Activated CD4-positive, alpha-beta T cell treated with anti-CD3 and anti-CD28 coated beads, Interleukin-2, amount 50 U/mL, for 1 hour (primary cell): ENCODE results near the gene A4GALT.
"Not testable (repeated sequence)": the region's sequence is repeated elsewhere in the genome, so short reads cannot be mapped to it uniquely, and the experiment has no call there.

Experiments
- DNase-seq: peaks from one replicate; pipeline ENCODE4 v3.0.0-alpha.2; 2020

Gene A4GALT

GRCh38 chr22:42680648-42681047, 40.0 kb downstream of the A4GALT start:
- no peak for DNase-seq

- DNase-seq: no peak
Measured at GRCh38 chr22:42679691-42680090, 41.0 kb downstream of the A4GALT start.

GRCh38 chr22:42678894-42679293, 41.8 kb downstream of the A4GALT start:
- no peak for DNase-seq

DNA sequence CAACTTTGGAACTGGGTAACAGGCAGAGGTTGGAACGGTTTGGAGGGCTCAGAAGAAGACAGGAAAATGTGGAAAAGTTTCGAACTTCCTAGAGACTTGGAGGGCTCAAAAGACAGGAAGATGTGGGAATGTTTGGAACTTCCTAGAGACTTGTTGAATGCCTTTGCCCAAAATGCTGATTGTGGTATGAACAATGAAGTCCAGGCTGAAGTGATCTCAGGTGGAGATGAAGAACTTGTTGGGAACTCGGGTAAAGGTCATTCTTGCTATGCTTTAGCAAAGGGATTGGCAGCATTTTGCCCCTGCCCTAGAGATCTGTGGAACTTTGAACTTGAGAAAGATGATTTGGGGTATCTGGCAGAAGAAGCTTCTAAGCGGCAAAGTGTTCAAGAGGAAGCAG, 42.7 kb downstream of the A4GALT start:
- DNase-seq: not testable (repeated sequence)

- no peak for DNase-seq
Measured at GRCh38 chr22:42676059-42676607, 44.5 kb downstream of the A4GALT start.

- DNase-seq: no peak
Measured at GRCh38 chr22:42673898-42674401, 46.7 kb downstream of the A4GALT start.

DNA sequence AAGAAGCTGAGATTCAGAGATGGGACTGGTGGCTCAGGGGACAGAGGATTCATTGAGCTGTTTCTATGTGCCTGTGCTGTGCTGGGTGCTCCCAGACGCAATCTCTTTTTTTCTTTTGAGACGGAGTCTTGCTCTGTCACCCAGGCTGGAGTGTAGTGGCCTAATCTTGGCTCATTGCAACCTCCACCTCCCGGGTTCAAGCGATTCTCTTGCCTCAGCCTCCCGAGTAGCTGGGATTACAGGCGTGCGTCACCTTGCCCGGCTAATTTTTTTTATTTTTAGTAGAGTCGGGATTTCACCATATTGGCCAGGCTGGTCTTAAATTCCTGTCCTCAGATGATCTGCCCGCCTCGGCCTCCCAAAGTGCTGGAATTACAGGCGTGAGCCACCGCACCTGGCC, 47.6 kb downstream of the A4GALT start:
- DNase-seq: not testable (repeated sequence)

- DNase-seq: no peak
Measured at GRCh38 chr22:42670921-42671709, 49.6 kb downstream of the A4GALT start.

DNA sequence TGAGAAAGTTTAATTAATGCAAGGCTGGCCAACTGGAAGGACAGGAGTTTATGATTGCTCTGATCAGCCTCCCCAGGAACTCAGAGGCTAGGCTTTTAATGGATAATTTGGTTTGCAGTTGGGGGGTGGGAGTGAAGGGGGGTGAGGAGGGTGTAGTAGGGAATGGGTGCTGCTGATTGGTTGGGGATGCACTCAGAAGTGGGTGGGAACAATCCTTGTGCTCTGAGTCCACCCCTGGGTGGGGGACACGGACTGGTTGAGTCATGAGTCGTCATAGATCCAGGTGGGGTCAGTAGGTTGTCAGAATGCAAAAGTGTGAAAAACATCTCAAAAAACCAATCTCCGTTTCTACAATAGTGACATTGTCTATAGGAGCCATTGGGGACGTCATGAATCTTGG, 50.6 kb downstream of the A4GALT start:
- no peak for DNase-seq

- not testable (repeated sequence) for DNase-seq
Measured at GRCh38 chr22:42666393-42666792, 54.3 kb downstream of the A4GALT start.

- DNase-seq: no peak
Measured at GRCh38 chr22:42664976-42665831, 55.5 kb downstream of the A4GALT start.

DNA sequence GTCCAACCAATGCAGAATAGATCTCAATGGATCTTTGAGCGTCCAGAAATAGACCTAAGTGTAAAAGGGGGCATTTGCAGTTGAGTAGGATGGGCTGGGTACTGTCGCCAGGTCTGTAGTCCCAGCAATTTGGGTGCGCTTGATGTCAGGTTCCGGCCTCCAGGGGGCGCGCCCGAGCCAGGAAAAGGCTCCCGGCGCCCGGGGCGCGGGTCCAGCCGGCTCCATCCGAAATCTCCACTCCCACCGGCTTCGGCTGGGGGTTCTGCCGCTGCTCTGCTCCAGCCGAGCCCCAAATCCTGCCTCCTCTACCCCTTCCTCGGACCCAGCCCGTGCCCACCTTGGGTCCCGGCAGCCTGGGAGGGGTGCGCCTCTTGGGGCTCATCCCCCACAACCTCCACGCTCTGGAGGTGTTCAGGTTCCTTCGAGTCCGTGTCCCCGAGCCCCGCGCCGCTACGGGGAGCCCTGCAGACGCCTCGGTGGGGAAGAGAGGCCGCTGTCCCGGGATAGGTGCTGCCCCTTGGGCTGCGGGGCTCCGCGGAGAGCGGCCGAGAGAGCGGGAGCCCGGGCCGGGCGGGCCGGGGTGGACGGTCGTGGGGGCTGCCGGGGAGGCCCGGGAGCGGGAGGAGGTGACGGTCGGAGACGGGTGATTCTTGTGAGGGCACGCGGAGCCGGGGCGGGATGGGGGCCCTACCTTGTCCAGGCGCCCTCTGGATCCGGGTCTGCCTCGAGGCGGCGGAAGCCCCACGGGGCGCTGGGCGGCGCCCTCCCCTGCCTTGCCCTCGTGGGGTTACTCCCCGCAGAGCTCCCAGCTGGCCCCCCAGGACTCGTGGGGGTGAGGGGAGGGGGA, 58.5 kb downstream of the A4GALT start:
- peak; percentile 78 for DNase-seq

DNA sequence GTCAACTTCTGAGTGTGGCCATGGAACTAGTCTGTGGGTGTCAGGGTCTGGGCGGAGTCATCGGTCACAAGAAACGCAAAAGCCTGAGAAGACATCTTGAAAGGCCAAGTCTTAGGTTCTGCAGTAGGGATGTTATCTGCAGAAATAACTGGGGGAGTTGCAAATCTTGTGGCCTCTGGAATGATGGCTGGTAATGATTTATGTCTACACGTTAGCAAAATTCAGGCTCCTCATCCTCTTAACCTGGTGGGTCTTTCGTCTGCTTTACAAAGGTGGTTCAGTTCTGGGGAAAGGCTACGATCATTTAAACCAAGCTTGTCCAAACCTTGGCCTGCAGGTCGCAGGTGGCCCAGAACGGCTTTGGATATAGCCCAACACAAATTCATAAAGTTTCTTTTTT, 64.1 kb downstream of the A4GALT start:
- no peak for DNase-seq

- no peak for DNase-seq
Measured at GRCh38 chr22:42655693-42656092, 65.0 kb downstream of the A4GALT start.

DNA sequence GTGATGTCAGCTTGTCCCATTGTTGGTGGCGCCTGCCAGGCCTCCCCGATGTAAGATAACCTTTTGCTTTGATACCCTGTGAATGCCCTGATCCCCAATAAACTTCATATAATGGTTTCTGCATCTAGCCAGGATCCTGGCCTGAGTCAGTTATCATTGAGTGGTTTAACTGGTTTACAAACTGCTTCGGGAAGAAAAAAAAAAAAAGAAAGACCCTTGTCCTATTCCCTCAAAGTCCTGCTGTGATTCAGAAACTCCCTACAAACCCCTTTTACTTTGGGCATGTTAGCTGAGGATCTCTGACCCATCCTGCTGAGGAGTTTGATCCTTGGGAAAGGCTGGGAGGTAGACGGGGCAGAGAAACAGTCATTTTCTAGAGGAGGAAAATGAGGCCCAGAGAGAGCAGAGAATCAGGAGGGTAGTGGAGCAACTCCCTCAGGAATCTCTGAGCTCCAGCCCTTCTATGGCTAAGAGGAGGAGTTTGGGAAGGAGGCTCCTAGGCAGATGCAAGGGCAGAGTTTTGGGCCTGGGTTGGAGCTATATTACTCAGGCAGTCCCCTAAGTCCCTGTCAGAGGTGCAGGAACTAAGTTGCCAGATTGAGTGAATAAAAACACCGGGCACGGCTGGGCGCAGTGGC, 66.1 kb downstream of the A4GALT start:
- no peak for DNase-seq

DNA sequence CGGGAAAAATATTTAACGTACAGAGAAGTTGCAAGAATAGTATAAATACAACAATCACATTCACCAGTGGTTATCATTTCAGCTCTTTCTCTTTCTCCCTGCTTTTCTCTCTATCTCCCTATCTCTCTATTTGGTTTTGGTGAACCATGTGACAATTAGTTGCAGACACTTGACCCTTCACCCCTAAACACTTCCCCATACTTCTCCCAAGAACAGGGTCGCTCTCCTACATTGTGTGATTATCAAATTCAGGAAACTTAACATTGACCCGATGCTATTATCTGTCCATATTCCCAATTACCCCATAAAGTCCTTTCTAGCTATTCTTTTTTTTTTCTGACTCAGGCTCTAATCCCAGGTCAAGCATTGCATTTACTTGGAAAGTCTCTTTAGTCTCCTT, 66.7 kb downstream of the A4GALT start:
- no peak for DNase-seq

DNA sequence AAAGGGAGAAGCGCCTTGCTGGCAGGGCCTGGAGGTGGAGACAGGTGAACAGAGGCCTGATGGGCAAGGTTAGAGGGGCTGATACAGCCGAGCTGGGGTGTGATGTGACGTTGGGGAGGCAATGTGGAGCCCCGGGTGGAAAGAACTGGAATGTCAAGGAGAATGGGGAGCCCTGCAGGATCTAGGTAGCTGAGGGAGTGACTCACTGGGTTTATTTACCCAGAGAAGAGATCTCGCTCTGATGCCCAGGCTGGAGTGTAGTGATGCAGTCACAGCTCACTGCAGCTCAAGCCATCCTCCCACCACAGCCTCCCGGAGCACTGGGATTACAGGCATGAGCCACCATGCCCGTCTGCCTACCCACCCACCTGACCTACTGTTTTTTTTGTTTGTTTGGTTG, 69.5 kb downstream of the A4GALT start:
- DNase-seq: no peak

DNA sequence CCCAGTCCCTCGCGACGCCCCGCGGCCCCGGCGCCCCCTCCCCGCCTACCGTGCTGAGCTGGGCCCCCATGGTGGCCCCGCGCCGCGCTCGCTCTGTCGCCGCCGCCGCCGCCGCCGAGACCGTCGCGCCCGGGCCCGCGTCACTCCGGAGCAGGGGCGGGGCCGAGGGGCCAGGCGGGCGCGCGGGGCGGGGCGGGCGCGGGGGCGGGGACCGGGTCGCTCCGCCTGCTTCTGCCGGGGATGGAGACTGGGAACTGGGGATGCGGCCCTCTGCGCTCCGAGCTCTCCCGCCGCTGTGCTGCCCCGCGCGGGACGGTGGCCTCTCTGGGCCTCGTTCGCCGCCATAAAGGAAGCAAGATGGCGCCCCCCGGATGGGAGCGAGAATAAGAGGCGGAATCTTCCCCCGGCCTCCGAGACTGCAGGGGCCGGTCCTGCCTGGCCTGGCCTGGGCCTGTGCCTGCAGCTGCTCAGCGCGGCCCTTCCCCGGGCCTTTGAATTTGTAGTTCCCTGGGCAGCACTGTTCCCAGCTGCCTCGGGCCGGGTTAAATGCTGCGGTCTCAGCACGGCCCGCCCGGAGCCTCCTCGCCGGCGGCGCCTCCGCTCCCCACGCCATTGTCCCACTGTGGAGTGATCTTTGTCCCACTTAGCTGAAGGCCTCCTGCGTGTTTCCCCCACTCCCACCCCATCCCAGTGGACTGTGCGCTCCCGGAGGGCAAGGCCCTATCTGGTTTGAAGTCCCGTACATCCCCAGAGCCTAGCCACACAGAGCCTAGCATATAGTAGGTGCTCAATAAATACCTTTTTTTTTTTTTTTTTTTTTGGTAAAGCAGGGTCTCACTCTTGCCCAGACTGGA, 71.2 kb downstream of the A4GALT start, which contains the start of gene CYB5R3:
CYB5R3 (minus strand) TSS at position 147 of the 854 bp plus-strand sequence; CDS start at position 70, 77 bp downstream.
- peak; percentile 72 for DNase-seq

- DNase-seq: peak; percentile 30
Measured at GRCh38 chr22:42648368-42649245, 72.1 kb downstream of the A4GALT start.

DNA sequence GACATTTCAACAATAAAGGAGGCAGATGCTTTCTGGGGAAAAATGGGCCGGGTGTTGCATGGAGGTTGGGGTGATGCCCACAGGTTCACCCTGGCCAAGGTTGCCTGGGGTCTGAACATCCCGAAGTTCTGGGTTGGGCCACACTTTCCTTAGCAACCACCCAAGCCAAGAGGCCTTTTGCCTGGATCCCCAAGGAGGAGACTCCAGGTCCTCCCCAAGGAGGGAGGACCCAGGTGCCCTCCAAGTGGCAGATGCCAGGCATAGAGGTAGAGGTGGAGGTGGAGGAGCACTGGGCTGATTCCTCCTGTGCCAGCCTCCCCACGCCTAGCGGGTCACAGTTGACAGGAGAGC, 72.7 kb downstream of the A4GALT start:
- DNase-seq: no peak
